Measurements from ENCODE around the gene IFT81. TPM values are rescaled to one million over a fixed set of nuclear protein-coding genes. Genes with fewer than 3 reads are reported as not detected.

The IFT81 gene
- total and polyA plus RNA-seq, 2 of the 13 experiments (the other 11 are each of a cell fraction or from before 2014, with no cell fraction given) = 4.2 to 13.0 TPM

DNA sequence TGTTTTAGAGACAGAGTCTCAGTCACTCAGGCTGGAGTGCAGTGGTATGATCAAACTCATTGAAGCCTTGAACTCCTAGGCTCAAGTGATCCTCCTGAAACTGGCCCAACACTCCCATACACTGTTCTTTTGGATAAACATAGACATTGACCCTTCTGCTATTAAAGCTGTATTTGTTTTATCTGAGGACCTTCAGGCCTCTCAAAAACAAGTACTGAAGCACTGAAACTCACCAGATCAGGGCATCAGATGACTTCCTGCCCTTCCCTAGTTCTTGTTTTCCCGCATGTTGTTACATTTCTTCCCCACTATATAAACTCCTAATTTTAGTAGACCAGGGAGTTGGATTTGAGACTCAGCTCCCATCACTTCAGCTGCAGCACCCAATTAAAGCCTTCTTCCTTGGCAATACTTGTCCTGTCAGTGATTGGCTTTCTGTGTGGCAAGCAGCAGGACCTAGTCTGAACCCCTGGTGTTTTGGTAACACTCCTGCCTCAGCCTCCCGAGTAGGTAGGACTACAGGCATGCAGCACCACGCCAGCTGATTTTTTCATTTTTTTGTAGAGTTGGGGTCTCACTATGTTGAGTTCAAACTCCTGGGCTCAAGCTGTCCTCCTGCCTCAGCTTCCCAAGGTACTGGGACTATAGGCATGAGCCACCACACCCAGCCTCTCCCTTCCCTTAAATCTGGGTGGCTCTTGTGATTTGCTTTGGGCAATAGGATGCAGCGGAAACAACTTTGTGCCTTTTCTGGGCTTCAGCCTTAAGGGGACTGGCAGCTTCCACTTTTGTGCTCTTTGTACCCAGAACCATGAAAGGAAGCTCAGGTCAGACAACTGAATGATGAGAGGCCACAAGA, 12.5 kb upstream of the IFT81 start (continued):
- TF ChIP-seq, protein P1, sequence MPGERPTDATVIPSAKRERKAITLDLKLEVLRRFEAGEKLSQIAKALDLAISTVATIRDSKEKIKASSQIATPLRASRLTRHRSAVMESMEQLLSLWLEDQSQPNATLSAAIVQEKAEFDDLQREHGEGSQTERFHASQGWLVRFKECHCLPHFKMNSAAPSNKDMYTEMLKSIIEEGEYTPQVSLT (CRISPR knock-in tag; IDR thresholded peaks at IDR 0.05; ENCODE audit: borderline replicate concordance, low read depth) = no peak
- TF ChIP-seq, protein P2, sequence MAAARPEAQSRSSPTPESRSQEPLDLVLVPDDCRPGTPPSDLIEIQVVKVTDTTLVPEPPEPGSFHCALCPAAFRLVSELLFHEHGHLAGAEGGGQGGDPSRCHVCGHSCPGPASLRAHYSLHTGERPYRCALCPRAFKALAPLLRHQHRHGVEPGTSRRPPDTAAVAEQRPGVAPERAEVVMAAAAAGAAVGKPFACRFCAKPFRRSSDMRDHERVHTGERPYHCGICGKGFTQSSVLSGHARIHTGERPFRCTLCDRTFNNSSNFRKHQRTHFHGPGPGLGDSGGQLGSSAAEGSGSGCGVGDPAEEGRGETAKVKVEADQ (CRISPR knock-in tag; IDR thresholded peaks at IDR 0.05; ENCODE audit: borderline replicate concordance) = no peak
- TF ChIP-seq CREM (IDR thresholded peaks at IDR 0.05) (peak; percentile 80), CREM (CRISPR knock-in tag; IDR thresholded peaks at IDR 0.05) (no peak), ZNF709 (CRISPR knock-in tag; IDR thresholded peaks at IDR 0.05) (no peak), NFKB2 (CRISPR knock-in tag; IDR thresholded peaks at IDR 0.05; ENCODE audit: borderline replicate concordance) (no peak), ZNF652 (CRISPR knock-in tag; IDR thresholded peaks at IDR 0.05; ENCODE audit: borderline replicate concordance, low read depth) (no peak), GLI4 (CRISPR knock-in tag; IDR thresholded peaks at IDR 0.05; ENCODE audit: borderline replicate concordance) (no peak), TAF1 (CRISPR knock-in tag; IDR thresholded peaks at IDR 0.05) (0 out of 2 replicates have a peak, but pooled peaks have one; percentile 5), CBX2 (IDR thresholded peaks at IDR 0.05; ENCODE audit: low read depth, low read length) (no peak), CBX2 (CRISPR knock-in tag; IDR thresholded peaks at IDR 0.05; ENCODE audit: low read depth) (no peak), LCORL (IDR thresholded peaks at IDR 0.05) (no peak), LCORL (CRISPR knock-in tag; IDR thresholded peaks at IDR 0.05) (peak; percentile 85), SIN3A (IDR thresholded peaks at IDR 0.05; ENCODE audit: borderline replicate concordance, low read depth, low read length) (no peak), ZNF546 (CRISPR knock-in tag; conservative IDR thresholded peaks at IDR 0.05) (no peak), ZNF296 (CRISPR knock-in tag; conservative IDR thresholded peaks at IDR 0.05) (no peak), ZNF567 (CRISPR knock-in tag; IDR thresholded peaks at IDR 0.05; ENCODE audit: borderline replicate concordance) (no peak), ZNF274 (CRISPR knock-in tag; IDR thresholded peaks at IDR 0.05) (no peak), CCAR2 (optimal IDR thresholded peaks at IDR 0.05; ENCODE audit: low read depth, low read length) (no peak), RELA (CRISPR knock-in tag; IDR thresholded peaks at IDR 0.05) (no peak), ZBTB20 (CRISPR knock-in tag; IDR thresholded peaks at IDR 0.05; ENCODE audit: borderline replicate concordance, low read depth) (peak; percentile 24; the same call in 1 of the 2 replicates)
- TF ChIP-seq, protein P3, sequence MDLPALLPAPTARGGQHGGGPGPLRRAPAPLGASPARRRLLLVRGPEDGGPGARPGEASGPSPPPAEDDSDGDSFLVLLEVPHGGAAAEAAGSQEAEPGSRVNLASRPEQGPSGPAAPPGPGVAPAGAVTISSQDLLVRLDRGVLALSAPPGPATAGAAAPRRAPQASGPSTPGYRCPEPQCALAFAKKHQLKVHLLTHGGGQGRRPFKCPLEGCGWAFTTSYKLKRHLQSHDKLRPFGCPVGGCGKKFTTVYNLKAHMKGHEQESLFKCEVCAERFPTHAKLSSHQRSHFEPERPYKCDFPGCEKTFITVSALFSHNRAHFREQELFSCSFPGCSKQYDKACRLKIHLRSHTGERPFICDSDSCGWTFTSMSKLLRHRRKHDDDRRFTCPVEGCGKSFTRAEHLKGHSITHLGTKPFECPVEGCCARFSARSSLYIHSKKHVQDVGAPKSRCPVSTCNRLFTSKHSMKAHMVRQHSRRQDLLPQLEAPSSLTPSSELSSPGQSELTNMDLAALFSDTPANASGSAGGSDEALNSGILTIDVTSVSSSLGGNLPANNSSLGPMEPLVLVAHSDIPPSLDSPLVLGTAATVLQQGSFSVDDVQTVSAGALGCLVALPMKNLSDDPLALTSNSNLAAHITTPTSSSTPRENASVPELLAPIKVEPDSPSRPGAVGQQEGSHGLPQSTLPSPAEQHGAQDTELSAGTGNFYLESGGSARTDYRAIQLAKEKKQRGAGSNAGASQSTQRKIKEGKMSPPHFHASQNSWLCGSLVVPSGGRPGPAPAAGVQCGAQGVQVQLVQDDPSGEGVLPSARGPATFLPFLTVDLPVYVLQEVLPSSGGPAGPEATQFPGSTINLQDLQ (CRISPR knock-in tag; IDR thresholded peaks at IDR 0.05) = no peak
- TF ChIP-seq, protein P4, sequence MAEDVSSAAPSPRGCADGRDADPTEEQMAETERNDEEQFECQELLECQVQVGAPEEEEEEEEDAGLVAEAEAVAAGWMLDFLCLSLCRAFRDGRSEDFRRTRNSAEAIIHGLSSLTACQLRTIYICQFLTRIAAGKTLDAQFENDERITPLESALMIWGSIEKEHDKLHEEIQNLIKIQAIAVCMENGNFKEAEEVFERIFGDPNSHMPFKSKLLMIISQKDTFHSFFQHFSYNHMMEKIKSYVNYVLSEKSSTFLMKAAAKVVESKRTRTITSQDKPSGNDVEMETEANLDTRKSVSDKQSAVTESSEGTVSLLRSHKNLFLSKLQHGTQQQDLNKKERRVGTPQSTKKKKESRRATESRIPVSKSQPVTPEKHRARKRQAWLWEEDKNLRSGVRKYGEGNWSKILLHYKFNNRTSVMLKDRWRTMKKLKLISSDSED (CRISPR knock-in tag; IDR thresholded peaks at IDR 0.05) = no peak
- TF ChIP-seq, protein P5, sequence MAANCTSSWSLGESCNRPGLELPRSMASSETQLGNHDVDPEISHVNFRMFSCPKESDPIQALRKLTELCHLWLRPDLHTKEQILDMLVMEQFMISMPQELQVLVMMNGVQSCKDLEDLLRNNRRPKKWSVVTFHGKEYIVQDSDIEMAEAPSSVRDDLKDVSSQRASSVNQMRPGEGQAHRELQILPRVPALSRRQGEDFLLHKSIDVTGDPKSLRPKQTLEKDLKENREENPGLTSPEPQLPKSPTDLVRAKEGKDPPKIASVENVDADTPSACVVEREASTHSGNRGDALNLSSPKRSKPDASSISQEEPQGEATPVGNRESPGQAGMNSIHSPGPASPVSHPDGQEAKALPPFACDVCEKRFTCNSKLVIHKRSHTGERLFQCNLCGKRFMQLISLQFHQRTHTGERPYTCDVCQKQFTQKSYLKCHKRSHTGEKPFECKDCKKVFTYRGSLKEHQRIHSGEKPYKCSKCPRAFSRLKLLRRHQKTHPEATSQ (CRISPR knock-in tag; IDR thresholded peaks at IDR 0.05; ENCODE audit: borderline replicate concordance) = no peak

Data from HepG2 (cell line).